Omental fat pad (tissue), 4 donors: ENCODE measurements around the gene EXOSC7. TPM values are rescaled to one million over a fixed set of nuclear protein-coding genes. Genes with fewer than 3 reads are reported as not detected.

Experiments
- ATAC-seq: fragments of 150-250 bp; one replicate; pipeline ENCODE4 v1.9.1; 2016; ENCODE audit warnings: mild to moderate bottlenecking, moderate library complexity; ENCODE audit not compliant: low FRiP score
- DNase-seq: peaks from one replicate; pipeline ENCODE4 v3.0.0-alpha.2; 2019; ENCODE audit warnings: low spot score
- CTCF ChIP-seq, 3 donors: fragments of 450-650 bp; IDR thresholded peaks; one replicate each; pipeline ENCODE4 v1.5.1; 2016 to 2017; ENCODE audit warnings: antibody characterized with exemption in 3 of 3, mild to moderate bottlenecking in 3 of 3, moderate library complexity in 2 of 3
- total RNA-seq, 4 donors: library from RNA; depleted of rRNA; stranded (reverse); fragments of >200 nt; gene quantifications; one replicate each; pipeline ENCODE4 v1.1.0, GENCODE V29; 2016

EXOSC7 gene
- total RNA-seq, result 10 to 100 TPM; 31.7 to 47.7 (median 39.0) TPM

DNA sequence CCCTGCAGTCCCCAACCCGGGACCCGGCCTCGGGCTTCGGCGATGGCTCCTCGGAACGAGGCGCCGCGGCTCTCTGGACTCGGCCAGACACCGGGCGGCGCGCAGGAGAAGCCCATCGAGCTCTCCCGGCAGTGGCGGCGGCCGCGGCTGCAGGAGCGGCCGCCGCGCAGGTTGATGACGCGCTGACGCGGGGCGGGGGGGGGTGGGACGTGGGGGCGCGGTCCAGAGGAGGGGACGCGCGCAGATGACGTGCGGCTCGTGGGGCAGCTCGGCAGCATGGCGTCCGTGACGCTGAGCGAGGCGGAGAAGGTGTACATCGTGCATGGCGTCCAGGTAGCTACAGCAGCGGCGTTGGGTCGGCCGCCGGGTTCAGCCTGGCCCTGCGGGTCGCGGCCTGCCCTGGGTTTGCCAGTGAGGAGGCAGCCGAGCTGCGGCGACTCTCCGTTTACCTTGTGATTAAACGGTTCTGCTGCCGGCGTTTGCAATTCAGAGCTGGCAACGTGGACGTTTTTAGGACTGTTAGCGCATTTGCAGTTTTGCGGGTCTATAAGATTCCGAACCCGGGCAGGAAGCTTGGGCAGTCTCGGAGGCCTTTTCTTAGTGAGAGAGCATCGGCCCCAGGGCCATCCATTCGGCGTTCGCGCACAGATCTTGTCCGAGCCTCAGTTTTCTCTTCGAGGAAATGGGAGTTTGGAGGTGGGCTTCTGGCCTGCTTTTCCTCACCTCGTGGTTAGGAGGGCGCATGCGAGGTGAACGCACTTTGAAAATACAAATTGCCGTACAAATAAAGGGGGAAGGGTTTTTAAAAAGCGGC is at the start of gene EXOSC7, which contains the start of gene ZDHHC3:
EXOSC7 (plus strand) TSS at position 243 of the 814 bp plus-strand sequence; CDS start at position 277, 34 bp downstream.
ZDHHC3 (minus strand) TSS at position 173 of the 814 bp plus-strand sequence. CDS start 16,738 bp downstream, outside the sequence.
- ATAC-seq (peak; percentile 86), DNase-seq (peak; percentile 72)
- no peak for TF ChIP-seq CTCF (IDR thresholded peaks at IDR 0.05)

GRCh38 chr3:44926921-44927320 is 49.1 kb upstream of the EXOSC7 start:
- DNase-seq (no peak), ATAC-seq (no peak)
- TF ChIP-seq CTCF (IDR thresholded peaks at IDR 0.05), result no peak

GRCh38 chr3:44927371-44927770 is 48.7 kb upstream of the EXOSC7 start:
- DNase-seq (no peak), ATAC-seq (no peak)
- no peak for TF ChIP-seq CTCF (IDR thresholded peaks at IDR 0.05)

DNA sequence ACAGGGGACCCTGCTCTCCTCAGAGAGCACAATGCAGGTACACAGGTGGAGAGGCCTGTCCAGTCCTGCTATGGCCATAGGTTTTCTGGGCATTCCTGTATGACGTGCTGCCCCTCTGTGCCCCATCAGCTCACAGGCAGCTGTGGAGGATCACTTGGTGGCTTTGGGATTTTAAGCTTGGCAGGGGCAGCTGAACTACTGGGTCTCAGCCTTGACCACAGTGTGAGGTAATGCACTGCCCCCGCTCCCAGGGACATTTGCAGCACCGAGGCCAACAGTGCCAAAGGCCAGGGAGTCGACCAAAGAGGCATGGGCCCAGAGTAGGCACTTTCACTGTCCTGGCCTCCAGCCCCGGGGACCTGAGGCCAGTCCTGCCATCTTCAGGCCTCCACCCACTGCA is 46.3 kb upstream of the EXOSC7 start:
- ATAC-seq (no peak), DNase-seq (no peak)
- no peak for TF ChIP-seq CTCF (IDR thresholded peaks at IDR 0.05)

DNA sequence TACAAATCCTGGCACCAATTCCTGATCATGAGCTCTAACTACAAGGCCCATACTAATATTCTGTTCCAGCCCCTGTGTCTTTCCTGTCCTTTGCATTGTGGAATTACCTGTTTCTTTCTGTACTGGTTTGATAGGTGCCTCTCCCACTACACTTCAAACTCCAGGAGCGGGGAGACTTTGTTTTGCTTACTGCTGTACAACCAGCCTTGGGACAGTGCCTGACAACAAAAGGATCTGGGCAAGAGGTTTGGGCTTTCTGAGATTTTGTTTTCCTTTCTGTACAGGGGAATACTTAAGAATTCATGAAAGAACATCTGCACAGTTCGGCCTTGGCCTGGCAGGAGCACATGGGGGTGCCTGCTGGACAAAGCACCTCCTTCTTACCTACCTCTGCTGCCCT is 45.1 kb upstream of the EXOSC7 start:
- TF ChIP-seq CTCF (IDR thresholded peaks at IDR 0.05), result no peak
- DNase-seq (no peak), ATAC-seq (no peak)

DNA sequence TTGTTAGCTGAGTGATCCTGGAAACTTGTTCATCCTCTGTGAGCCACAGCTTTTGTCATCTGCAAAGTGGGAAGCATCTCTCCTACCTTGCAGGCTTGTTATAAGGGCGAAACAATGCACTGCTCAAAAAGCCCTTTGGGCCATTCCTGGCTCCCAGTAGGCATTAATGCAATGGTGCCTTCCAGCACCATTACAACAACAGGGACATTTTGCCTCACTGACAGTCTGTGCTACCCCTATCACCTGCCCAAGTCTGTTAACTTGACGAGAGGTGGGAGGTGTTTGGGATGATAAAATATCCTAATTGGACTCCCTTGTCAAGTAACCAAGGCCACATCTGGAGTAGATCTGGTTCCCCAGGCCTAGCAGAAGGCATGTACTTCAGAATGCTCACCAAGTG is 44.3 kb upstream of the EXOSC7 start:
- TF ChIP-seq CTCF (IDR thresholded peaks at IDR 0.05), result no peak
- no peak for DNase-seq
- no peak for ATAC-seq

DNA sequence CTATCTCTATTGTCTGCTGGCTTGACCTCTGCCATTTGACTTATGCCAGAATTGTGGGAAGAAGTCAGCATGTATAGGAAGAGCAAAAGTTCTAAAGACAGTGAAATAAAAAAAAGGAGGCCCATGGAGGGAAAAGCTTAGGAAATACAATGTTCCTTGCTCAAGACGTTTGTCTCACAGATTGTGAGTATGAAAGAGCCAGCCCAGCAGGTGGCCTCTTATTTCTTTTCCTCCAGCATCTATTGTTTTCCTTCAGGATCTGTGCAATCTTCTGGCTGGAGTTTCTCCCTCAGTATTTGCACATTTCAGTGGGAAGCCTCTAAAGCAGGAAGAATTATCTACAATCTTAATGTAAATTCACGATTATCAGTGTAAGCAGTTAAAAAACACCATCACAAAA is 43.8 kb upstream of the EXOSC7 start:
- no peak for TF ChIP-seq CTCF (IDR thresholded peaks at IDR 0.05)
- no peak for ATAC-seq
- DNase-seq, result no peak
